Endometrial microvascular endothelial cells (primary cell): Measurements from ENCODE around the gene WRAP73. TPM values are rescaled to one million over a fixed set of nuclear protein-coding genes. Genes with fewer than 3 reads are reported as not detected.

Experiments used
- in situ Hi-C: cut with HindIII; loops from 2 replicates; pipeline ENCODE4 v1.10.0; 2017; ENCODE audit warnings: low sequenced_read_pairs, low pct_unique_long_range_greater_than_20kb; ENCODE audit errors: inconsistent ontology term
- total RNA-seq: library from RNA; depleted of rRNA; stranded (reverse); fragments of >200 nt; gene quantifications from one replicate; pipeline ENCODE4 v1.2.3, GENCODE V29; 2015; ENCODE audit errors: inconsistent ontology term

The WRAP73 gene
- total RNA-seq, 1 donor from 2014 or later: 26.4 TPM

DNA sequence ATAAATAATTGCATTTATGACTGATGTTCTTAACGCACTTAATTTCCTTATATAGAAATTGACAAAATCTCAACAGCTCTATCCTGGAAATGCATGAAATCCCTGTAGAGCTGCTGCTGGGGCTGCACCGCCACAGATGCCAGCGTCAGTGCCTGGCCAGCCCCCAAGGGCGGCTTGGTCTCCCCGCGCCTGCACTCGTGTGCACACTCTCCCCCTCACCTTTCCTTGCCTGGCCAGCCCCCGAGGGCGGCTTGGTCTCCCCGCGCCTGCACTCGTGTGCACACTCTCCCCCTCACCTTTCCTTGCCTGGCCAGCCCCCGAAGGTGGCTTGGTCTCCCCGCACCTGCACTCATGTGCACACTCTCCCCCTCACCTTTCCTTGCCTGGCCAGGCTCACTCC lies 13.8 kb downstream of the WRAP73 start:
- in situ Hi-C loops: no loop called here

DNA sequence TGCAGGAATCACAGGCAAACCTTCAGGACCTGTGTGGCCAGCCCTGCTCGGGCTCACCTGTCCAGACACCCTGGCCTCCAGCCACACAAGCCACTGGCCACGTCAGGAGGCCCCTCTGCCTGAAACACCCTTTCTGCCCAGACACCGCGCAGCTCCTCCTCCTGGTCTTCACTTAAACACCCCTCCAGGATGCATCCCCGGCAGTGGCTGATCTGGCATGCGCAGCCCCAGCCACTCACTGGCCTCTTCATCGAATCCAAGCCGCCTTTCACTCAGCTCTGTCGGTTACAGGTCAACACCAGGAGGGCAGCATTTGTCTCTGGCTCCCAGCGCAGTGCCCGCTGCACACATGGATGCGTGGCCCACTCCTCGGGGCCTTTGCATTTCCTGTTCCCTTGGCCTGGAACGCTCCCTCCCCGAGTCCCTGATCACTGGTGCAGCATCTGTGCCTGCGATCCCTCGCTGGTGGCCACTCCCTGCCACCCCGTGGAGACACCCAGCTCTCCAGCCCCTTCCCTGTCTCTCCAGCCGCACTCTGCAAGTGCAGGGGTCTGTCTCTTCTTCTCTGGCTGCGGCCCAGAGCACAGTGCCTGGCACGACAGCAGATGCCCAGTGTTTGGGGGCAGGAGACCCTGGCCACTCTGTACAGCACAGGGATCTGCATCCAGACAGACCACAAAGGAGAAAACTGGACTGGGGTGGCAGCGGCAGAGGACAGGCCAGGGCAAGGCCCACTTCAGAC lies 15.7 kb downstream of the WRAP73 start:
- in situ Hi-C loops: no loop called here

GRCh38 chr1:3633344-3634058 lies 16.4 kb downstream of the WRAP73 start:
- in situ Hi-C loops: no loop called here

DNA sequence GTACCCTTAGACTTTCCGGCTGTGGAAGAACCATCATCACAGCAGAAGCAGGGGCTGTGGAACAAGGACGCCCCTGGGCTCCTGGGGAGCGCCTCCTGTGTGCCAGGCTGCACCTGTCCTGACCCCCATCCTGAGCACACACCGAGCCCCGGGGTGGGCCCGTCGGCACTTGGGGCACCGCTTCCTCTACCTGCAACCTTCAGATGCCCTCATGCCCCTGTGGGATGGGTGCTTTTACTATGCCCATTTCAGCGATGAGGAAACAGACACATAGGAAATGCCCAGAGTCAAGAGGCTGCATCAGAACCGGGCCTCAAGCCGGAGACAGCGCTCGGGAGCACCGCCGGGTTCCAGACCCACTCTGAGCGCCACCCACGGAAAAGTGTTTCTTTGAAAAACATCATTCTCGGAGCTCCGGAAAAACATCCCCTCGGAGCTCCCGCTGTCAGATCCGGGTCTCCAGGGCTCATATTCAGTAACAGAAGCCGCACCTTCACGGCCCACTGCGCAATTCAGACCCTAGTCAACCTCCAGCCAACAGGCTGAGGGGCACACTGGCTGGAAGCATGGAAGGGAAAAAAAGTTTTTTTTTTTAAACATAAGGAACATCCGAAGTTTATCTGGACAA lies 17.1 kb downstream of the WRAP73 start:
- in situ Hi-C loops: no loop called here

- in situ Hi-C loops: no loop called here
Observed at GRCh38 chr1:3632298-3632697, 17.6 kb downstream of the WRAP73 start.

GRCh38 chr1:3631320-3632260 lies 18.3 kb downstream of the WRAP73 start:
- in situ Hi-C loops: no loop called here

DNA sequence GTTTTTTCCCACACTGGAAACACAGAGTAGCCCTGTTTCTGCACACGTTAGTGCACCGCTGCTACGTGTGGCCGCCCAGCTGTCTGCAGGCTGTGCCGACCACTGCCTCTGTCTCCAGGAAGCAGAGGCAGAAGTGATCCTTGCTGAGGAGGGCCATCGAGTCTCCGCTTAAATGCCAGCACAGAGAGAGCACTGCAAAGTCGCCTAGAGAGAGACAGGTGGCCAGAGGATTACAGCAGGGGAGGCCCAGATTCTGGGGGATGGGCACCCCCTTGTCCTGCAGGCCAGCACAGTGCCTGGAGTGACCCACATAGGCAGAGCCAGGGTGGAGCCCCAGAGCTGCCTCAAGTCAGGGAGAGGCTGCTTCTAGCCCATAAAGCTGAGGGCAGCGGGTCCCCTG lies 19.0 kb downstream of the WRAP73 start:
- in situ Hi-C loops: no loop called here

- in situ Hi-C loops: no loop called here
Observed at GRCh38 chr1:3630161-3630611, 19.7 kb downstream of the WRAP73 start.

DNA sequence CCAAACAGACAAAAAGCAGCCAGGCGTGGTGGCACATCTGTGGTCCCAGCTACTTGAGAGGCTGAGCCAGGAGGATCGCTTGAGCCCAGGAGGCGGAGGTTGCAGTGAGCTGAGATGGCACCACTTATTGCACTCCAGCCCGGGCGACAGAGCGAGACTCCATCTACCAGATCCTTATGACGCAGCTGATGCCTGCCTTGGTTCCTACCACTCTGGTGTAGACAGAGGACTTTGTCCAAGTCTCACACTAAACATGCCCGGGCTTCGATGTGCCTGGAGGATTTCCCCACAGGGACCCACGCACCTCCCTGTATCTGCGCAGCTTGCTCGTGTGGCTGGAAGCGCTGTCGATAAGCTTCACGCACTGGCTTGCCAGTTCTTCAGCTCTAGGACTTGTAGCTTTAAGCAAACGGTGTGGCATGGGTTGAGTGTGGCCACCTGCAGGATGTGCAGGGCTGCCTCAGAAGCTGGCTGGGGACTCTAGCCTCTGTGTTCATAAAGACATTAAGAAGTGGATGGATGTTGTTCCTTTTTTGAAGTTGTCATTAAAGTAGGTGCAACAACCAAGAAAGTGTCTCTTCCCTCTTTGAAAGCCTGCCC lies 20.2 kb downstream of the WRAP73 start:
- in situ Hi-C loops: no loop called here

- in situ Hi-C loops: no loop called here
Observed at GRCh38 chr1:3628445-3628844, 21.5 kb downstream of the WRAP73 start.

- in situ Hi-C loops: no loop called here
Observed at GRCh38 chr1:3627515-3628253, 22.2 kb downstream of the WRAP73 start.

DNA sequence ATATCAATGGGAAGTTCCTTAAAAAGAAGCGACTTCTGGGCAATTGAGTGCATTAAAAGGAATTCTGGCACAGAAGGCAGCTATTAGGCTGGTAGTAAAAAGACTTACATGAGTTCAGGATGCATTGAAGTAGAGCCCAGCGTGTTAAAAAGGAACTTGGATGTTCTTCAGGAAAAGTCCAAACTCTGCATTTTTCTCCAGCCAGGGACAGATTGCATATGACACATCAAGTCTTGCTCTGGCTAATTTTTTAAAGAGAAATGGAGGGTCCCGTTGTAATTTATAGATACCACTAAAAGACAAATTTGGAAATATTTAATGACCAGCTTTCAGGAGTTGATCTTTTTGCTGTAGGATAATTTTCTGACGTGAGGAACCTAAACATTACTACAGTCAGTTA lies 23.9 kb downstream of the WRAP73 start:
- in situ Hi-C loops: no loop called here

DNA sequence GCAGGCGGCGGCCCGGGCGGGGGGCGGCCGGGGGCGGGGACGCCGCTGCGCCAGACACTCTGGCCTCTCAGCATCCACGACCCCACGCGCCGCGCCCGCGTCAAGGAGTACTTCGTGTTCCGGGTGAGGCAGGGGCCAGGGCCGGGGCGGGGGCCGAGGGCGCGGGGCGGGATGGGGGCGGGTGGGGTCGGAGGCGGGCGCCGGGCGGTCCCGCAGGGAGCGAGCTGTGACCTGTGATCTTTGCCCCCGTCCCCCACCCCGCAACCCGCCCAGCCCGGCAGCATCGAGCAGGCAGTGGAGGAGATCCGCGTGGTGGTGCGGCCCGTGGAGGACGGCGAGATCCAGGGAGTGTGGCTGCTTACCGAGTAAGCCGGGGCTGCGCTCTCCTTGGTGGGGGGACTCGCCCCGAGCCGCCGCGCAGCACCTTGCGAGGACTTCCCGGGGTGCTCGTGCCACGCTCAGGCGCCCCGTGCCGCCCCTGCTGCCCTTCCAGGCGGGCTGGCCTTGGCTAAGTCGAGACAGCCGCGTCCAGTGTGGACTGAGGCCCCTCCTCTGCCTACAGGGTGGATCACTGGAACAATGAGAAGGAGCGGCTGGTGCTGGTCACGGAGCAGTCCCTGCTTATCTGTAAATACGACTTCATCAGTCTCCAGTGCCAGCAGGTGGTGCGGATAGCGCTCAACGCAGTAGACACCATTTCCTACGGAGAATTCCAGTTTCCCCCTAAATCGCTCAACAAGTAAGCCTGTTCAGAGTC lies 24.6 kb downstream of the WRAP73 start:
- in situ Hi-C loops: no loop called here

DNA sequence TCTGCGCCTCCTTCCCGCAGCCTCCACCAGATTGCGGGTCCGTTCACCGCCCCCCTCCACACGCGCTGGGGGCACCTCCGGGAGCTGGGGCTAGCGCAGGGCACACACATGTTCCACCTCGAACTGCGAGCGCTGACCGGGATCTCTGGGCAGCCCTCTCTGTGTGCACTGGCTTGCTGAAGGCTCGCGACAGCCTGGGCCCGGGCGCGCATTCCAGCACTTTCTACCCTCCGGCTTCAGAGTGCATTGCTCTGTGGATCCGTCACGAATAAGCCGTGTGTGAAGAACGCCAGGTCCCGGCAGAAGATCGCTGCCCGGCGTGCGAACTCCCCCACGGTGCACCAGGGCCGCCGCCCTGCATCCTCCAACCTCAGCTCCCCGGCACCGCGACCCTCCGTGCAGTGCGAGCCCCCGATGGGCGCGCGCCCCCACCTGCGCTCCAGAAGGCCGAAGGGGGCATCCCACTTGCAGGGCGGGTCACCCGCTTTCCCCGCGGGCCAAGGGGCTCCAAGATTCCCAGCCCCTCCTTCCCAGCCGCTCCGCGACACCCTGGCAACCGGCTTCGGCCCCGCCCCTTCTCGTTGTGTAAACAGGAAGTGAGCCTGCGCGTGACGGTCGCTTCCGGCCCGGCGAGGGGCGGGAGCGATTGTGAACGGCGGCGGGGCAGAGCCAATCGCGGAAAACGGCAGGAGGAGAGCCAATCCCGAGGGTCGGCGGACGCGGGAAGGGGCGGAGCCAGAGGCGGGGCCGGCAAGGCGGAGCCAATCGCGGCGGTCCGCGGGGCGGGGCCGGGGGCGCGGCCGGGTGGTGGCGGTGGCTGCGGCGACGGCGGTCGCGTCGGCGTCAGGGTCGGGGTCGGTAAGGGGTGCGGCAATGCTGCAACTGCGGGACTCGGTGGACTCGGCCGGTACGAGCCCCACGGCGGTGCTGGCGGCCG lies 25.4 kb downstream of the WRAP73 start, which contains the start of gene TPRG1L:
TPRG1L (plus strand) TSS at position 816 of the 937 bp plus-strand sequence; CDS start at position 874, 58 bp downstream.
- in situ Hi-C loops: no loop called here

DNA sequence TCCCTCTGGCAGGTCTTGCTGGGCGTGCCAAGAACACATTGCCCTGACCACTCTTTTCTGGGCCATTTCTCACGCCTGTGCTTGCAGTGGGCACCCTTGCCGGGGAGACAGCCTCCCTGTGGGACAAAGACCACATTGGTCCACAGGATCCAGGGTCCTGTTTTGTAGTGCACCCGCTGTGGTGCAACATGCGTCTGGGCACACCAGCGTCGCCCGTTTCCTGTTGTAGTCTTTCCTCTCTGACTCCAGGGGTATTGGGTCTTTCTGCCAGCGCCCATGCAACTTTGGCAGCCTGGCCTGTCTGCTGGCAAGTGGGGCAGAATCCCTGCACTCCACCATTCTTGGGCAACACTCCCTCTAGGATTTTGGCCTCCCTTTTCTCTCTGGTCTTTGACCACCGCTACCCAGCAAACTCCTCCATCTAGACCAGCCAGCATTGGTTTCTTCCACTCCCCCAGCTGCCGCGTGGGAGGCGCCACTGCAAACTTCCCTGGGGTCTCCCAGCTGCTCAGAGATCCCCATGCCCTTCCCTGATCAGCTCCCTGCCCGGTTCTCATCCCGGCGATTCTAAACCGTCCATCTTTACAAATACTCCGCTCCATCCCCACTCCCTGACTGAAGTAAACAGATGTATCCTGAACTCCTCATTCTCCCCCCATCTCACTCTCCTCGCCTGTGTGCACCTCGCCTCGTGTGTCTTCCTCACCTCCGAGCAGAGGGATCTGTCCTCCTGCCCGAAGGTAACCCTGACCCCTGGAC lies 26.3 kb downstream of the WRAP73 start:
- in situ Hi-C loops: no loop called here
